Right kidney (tissue), 1 donor: ENCODE measurements around the gene FHOD1.

ENCODE experiments used
- DNase-seq: peaks from one replicate; pipeline ENCODE4 v3.0.0-alpha.2; 2016

FHOD1 gene

DNA sequence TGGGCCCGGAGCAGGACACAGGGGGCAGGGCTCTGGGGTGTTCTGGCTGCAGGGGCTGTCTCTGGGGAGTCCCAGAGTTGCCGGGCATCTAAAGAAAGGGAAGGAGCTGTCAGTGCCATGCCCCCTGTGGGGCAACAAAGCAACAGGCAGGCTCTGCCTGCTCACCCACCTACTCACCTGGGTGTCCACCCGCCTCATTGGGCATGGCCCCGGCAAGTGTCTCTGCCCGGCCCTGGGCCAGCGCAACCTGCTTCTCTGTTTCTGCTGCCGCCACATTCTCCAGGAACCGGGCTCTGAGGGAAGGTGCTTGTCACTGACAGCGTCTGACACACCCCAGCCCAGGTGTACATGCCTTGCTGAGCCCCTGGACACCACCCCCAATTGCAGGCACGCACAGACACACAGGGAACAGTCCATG is 13.1 kb downstream of the FHOD1 start:
- DNase-seq, result no peak

DNA sequence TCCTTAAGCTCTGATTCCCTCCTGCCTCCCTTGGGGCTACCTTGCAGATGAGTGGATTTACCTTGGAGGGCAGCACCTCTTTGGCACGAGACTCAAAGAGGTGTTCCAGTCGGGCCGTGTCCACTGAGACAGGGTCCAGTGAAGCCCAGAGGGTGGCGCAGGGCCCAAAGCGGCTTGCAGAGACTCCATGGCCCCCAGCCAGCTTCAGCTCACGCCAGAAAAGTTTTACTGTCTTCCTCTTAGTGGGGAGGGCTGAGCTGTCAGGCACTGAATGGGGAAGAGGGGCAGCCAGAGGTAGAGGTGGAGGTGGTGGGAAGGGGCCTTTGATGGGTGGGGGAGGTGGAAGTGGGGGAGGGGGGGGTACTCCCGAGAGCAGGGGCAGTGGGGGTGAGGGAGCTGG is 13.7 kb downstream of the FHOD1 start:
- no peak for DNase-seq

DNA sequence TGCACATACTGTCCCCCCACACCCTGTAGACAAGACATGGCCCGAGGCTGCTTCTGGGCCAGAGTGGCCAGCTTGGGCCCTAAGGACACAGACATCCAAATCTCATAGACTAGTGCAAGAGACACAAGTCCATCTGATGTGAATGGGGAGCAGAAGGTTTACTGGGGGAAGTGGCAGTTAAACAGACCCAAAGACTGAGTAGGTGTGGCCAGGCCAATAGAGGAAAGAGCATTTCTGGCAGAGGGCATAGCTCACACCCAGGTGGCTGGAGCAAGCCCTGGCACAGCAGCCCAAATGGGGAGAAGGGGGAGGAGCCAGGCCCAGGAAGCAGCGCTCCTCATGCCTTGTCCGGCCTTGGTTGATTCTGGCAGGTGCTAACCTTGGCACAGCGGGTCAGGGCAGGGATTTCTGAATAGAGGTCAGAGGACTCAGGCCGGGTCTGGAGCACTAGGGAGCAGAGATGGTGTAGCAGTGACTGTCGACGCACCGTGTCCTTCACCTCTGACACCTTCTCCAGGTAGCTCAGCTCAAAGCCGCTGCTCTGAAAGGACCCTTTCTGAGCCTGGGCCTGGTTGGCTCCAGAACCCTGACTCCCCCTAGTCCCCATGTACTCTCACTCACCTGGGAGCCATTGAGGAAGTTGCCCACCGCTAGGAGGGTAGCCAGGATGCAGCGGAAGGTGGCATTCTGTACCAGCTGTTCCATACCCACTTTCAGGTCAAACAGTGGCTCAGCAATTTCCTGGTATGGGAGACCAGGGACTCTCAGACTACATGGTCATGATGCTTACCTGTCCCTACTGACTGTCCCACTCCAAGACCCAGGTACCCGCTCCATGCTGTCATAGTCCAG is 16.2 kb downstream of the FHOD1 start:
- no peak for DNase-seq

DNA sequence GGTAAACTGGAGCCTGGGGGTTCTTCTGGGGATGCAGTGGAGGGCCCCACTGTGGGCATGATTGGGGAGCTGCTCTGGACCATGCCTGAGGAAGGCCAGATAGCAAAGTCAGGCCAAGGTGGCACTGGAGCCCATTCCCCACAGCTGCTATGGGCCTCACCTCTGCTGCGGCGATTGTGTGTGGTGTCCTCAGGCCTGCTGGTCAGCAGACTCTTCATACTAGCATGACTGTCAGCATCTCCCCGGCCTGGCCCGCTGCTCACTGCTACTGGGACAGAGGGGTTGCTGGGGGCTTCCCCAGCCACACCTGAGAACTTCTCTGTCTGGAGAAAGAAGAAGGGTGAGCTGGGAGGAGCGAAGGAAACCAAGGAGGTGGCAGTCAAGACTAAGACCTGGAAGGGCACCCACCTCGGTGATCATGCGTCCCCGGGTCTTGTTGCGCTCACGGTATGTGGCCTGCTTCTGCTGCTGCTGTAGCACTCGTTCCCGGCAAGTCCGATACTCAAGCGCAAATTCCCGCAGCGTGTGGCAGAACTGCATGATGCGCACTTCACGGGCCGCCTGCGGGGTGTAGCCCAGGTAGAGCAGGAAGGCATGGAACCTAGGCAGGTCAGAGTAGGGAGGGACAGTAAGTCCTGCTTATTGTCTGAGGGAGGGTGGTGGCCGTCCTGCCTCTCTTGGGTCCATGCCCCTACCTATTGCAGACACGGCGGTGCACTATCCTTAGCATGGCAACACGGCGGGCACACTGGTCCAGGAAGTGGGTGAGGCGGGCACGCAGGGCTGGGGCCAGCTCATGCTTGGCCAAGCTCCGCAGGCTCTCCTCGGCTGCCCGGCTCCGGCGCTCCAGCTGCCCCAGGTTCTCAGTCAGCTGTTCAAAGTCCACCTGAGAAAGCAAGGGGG is 17.1 kb downstream of the FHOD1 start:
- no peak for DNase-seq

DNA sequence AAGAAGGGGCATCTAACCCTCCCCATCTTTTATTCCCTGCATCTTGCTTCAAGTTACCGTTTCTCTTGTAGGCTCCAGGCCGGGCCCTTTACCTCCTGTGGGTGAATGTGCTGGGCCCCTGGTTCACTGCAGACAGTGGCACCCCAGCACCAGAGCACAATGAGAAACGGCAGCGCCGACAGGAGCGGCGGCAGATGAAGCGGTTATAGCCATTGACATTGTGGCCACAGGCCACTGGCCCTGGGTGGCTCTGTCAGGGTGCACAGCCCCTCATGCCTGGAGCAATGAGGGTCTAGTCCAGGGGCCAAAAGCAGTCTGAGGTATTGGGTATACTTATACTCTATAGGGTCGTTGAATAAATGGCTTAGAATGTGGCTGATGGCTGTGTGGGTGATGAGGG is 18.4 kb downstream of the FHOD1 start:
- no peak for DNase-seq

DNA sequence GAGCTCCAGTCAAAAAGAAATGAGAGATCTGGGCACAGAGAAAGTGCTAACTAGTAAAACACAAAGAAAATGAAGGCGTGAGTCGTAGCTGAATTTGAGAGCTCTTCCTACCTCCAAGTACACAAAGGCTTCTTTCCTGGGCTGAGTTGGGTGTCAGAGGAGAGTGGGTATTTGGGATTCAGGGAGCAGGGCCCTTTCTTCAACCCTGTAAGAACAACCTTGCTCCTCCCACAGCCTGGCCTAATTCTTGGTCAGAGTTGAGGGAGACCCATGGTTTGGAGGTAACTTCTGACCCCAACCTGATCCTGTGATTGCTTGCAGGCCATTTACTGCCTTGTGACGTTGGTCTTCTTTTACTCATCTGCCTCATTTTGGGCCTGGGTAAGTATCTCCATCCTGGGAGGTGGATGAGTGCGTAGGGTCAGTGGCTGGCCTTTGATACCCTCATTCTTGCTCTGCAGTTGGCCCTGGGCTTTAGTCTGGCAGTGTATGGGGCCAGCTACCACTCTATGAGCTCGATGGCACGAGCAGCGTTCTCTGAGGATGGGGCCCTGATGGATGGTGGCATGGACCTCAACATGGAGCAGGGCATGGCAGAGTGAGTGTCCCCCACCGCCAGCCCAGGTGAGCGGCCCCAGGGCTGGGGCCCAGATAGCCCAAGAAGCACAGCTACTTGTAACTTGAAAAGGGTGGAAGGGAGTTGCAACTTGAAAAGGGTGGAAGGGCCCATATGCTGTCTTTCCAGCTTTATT is 19.1 kb downstream of the FHOD1 start:
- no peak for DNase-seq

DNA sequence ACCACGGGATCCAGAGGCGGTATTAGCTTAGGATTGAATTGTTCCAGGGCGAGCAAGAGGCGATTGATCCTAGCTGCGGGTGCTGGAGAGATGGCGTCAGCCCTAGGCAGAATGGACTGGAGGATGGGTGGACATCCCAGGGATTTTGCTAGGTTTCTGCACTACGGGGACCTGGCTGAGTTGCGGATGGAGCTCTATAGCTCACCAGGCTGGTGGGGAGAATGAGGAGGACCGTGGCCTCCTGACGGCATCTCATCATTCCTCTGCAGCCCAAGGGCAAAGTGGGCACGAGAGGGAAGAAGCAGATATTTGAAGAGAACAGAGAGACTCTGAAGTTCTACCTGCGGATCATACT is 19.7 kb downstream of the FHOD1 start:
- DNase-seq, result no peak

DNA sequence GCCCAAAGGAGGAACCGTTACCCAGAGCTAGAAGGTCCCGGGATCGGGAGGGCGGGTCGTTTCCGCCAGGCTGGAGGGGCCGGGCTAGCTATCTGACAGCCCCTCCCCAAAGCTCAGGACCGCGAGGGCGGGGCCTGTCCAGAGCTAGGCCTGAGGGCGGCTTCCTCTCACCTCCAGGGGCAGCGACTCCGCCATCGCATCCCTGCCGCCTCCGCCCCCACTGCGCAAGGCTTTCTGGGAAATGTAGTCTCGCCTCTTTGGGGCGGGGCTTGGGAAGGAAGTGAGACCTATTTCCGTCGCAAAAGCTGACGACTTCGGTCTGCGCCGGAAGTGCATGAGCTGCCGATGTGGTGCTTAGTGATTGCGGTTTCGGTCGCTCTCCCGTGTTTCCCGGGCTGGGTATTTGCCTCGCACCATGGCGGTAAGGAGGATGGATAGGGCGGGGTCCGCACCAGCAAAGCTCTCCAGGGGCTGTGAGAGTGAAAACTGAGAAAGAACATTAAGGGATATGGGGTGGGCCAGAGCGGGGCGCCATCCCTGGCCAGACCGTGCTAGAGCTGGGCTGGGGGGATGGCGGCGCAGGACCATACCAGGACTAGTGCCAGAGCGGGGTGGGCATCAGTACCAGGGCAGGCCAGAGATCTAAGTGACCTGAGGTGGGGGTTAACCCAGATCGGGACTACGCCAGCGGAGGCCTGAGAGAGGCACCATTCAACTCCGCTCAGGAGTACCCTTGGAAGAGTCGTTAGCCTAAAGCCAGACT is 20.3 kb downstream of the FHOD1 start, which contains the start of gene TMEM208:
Gene TMEM208 (plus strand): TSS at position 327 of the 763 bp plus-strand sequence. CDS start 89 bp downstream, at position 416.
- peak; percentile 92 for DNase-seq

DNA sequence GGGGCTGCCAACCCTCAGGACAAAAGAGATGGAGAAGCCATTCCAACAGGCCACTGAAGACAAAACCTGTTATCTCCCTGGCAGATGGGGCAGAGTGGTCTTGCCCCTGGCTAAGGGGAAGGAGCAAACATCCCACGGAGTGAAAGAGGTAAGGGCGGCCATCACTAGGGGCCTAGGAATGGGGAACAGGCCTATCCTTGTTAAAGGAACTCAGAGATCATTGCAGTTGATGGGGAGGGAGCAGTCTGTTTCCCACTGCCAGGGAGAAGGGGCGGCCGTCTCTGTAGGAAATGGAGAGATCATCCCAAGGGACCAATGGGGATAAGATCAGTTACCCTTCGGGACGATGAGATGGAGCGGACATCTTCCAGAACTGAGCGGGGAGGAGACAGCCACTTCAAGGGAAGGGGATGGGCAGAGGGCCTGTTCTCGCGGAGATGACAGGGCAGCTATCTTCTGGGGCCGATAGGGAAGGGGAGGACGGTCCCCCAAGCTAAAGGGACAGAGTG is 20.9 kb downstream of the FHOD1 start:
- no peak for DNase-seq

DNA sequence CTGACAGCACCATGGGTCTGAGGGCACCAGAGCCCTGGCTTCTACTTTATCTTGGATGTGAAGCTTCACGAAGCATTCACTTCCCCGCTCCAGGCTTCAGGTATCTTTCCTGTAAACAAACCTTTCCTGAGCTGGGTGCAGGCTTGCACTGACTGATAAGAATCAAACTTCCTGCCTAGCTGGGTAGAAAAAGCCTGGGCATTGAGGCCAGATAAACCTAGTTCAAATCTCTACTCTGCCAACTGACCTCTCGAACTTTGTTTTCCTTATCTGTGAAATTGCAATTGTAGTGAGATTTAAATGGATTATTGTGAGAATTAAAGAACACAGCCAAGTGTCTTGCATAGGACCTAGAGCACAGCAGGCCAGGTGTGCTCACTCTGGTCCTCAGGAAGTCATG is 23.3 kb downstream of the FHOD1 start:
- no peak for DNase-seq

DNA sequence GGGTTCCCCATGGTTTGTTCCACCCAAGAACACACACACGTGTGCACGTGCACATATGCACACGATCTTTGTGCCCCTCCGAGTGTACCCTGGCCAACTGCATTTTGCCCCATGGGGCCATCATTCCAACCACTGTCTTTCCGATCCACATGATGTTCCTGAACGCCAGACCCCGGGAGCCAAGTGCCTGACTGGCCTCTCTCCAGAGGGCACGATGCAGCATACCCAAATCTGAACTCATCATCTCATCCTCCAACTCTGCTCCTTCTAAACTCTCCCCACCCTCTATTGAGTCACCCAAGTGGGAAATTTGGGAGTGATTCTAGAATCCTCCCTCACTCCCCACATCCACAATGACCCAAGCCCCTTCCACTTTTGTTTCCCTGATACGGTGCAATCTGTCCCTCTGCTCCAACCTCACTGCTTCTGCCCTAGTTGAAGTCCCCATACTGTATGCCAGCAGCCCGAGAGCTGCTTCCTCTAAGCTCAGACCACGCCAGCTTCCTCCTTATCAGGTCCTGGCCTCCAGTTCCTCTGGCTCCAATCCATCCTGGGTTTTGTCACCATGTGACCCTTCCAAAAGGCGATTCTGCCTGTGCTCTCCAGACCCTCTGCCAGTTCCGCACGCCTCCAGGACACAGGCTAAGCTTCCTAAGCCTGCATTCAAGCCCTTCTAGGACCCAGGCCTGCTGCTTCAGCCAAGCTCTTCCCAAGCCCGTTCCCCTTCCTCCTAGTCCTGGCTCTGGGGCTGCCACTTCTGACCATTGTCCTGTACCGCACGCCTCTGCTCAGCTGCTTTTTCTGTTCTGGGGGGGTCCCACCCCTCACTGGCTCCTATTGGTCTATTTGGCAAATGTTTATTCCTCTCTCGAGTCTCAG is 30.4 kb downstream of the FHOD1 start:
- DNase-seq, result no peak

DNA sequence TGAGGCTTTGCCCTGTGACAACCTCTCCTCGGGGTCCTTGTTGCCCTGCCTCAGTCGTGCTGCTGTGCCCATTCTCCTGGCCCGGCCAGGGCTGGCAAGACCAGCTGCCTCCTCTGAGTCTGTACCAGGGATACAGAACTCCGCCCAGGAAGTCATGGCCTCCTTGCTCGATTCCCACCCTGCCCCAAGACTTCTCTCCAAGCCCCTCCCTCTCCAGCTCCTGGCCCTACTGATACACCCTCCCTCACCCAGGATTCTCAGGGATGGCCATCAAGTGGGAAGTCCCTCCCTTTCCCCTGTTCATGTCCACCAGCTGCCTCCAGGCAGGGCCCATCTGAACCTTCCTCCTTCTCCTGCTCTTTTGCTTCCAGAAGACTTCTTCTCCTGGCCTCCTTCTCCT is 31.6 kb downstream of the FHOD1 start:
- no peak for DNase-seq

DNA sequence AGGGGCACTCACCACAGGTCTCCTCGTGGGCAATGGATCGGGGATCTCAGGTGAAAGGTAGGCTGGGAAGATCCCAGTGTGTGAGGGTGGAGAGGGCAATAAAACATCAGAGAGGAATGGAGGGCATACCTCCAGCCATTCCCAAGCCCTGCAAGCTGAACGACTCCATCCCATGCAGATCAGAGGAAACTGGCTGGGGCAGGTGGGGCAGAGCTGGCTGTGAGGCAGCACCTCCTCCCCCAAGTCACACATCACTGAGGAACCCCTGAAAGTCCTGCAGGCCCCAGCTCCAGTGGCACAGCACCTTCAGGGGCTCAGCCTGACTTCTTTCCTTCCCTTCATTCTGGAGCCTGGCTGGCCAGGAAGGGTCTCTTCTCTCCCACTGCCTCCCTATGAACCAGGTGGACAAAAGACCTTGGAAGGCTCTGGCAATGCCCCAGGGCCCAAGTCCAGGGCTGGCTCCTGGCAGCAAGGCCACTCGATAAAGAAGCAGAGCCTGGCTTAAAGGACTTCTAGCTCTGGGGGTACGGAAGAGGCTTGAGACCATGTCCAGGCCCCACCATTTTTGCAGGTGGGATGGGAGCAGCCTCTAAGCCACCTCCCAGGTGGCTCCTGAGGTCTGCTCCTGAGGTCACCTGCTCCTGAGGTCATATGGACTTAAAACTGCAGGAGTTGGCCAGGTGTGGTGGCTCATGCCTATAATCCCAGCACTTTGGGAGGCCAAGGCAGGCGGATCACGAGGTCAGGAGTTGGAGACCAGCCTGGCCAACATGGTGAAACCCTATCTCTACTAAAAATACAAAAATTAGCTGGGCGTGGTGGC is 33.9 kb downstream of the FHOD1 start:
- no peak for DNase-seq

DNA sequence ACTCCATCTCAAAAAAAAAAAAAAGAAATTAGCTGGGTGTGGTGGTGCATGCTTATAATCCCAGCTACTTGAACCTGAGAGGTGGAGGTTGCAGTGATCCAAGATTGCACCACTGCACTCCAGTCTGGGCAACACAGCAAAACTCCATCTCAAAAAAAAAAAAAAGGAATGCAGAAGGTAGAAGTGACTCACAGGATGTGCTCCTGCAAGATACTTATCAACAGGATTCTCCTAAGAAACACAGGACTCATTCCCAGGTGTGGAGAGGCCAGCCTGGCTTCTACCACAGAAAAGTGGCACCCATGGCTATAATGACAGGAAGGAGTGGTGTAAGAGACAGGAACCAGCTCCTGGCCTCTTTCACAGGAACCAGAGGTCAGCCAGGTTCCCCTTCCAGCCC is 34.5 kb downstream of the FHOD1 start:
- no peak for DNase-seq

DNA sequence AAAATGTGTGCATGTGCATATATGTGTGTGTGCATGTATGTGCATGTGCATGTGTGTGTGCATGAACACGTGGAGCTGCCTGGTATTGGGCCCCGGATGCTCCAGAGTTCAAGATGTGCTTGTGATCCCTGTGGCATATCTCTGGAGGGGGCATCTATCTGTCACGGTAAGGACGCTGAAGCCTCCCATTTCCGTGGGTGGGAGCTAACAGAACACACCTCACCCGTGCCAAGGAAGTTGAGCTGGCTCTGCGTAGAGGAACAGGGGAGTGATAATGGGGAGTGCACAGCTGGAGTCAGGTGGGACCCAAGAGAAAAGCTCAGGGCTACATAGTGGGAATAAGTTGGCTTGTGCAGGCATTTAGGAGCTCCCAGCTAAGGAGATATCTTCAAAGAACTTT is 35.6 kb downstream of the FHOD1 start:
- DNase-seq, result no peak

DNA sequence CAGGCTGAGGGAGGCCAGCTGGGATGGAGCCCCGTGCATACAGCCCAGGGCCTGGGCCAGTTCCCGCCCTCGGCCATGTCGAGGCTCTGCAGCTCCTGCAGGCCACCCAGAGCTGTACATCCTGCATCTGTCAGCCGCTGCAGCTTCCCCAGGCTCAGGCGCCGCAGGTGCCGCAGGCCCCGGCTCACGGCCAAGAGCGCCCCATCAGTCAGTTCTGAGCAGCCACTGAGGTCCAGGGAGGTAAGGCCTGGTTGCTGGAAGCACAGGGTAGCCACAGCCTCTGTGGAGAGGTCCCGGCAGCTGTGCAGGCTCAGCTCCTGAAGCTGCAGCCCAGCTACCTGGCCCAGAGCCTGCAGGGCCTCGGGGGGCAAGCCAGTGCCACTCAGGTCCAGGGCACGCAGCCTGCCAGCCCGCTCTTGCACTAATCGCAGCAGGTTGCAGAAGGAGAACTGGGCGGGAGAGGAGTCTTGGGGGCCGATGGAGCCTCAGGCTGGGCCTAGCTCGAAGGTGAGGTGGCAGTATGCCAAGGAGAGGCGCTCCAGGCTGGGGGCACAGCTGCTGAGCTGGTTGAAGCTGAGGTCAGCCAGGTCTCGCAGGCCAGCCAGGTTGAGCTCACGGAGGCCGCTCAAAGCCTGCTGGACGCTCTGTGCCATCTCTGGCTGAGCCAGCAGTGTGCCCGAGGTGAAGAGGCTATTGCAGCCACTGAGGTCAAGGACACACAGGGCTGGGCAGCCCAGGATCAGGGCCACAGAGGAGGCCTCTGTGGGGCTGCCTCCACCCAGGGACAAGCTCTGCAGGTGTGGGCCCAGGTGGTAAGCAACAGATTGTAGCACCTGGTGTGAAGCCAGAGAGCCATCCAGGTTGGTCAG is 37.0 kb downstream of the FHOD1 start:
- no peak for DNase-seq

DNA sequence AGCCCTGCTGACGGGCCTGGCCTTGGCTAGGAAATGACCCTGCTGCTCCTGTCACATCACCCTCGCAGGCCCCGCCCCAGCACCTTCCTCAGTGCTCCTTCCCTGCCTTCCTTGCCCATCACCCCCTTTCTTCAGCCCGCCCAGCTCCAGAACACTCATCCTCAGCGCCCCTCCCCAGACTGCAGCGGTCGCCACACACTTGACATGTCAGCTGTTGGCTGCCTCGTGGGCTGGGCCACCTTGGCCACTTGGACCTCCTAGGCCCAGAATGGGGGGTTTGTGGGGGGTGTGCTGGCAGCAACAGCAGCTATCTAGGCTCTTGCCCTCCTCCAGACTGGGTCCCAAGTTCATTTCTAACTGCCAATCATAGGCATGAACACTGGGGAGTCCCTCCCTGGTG is 37.7 kb downstream of the FHOD1 start:
- no peak for DNase-seq

DNA sequence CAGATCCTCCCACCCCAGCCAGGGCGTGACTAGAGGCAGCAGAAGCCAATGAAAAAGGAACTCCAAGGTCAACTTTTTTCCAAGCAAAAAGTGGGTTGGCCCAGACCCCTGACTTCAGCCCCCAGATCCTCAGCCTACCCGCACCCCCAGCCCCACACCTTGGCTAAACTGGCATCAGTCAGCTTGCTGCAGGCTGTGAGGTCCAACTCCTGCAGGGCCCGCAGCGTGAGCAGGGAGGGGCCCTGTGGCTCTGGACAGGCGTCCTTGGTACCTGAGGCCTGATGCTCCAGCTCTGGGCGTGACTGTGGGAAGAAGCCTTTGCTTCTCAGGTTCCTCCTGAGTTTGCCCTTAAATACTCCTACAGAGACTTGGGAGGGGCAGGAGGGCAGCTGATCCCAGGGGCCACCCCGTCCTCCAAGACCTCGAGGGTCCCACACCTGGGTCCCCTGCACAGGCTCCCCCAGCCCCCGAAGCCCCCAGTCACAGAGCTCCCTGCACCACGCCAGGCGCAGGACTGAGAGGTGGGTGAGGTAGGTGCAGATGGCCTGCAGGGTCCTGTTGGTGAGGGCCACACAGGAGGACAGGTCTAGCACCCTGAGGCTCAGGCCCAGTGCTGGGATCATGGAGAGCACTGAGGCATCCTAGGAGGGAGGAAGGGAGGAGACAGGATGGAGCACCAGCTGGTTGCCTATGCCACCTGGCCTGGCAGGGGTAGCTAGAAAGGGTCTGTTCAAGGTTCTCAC is 39.0 kb downstream of the FHOD1 start:
- no peak for DNase-seq
